Tibial nerve (tissue), 4 donors: ENCODE measurements around the gene MKLN1.

Experiments
- CTCF ChIP-seq, 5 experiments: fragments of 200-600 bp in 3 of 5; fragments of 450-650 bp in 2 of 5; sonication (generic) in 3 of 5; IDR thresholded peaks; one replicate each; pipeline ENCODE4 v1.5.1; 2016 to 2019; ENCODE audit warnings: antibody characterized with exemption in 5 of 5, mild to moderate bottlenecking in 3 of 5, moderate library complexity in 2 of 5
- EP300 ChIP-seq, 2 donors: sonication (generic); formaldehyde crosslinking; IDR thresholded peaks; one replicate each; pipeline ENCODE4 v1.6.1; 2017; ENCODE audit warnings: antibody characterized with exemption in 2 of 2, mild to moderate bottlenecking in 1 of 2
- POLR2A ChIP-seq, 2 donors: fragments of 450-650 bp; IDR thresholded peaks; one replicate each; pipeline ENCODE4 v1.6.1; 2017; ENCODE audit warnings: antibody characterized with exemption in 2 of 2, mild to moderate bottlenecking in 2 of 2, moderate library complexity in 2 of 2

GRCh38 chr7:131365838-131366237, 38.2 kb downstream of the MKLN1 start:
- TF ChIP-seq POLR2A (IDR thresholded peaks at IDR 0.05) (no peak), CTCF (IDR thresholded peaks at IDR 0.05) (no peak), EP300 (IDR thresholded peaks at IDR 0.05) (peak in 1 of 2 donors; percentile 22)
